AG04450 (cell line): ENCODE data around the gene MEGF8. TPM values are rescaled to one million over a fixed set of nuclear protein-coding genes. Genes with fewer than 3 reads are reported as not detected.

Experiments used
- CTCF ChIA-PET: fragments of 300-600, 350-600 bp; formaldehyde crosslinking; extraction: SDS; loops from one replicate; lab custom pipeline; 2022; ENCODE audit warnings: antibody characterized with exemption, inconsistent platforms; lab: Charles Lee
- POLR2A ChIA-PET: fragments of 350-600 bp; formaldehyde crosslinking; extraction: SDS; loops from one replicate; lab custom pipeline; 2021; ENCODE audit warnings: antibody characterized with exemption, inconsistent platforms; lab: Yijun Ruan, JAX
- DNase-seq: peaks from one replicate; pipeline ENCODE4 v3.0.0-alpha.2; 2011; ENCODE audit warnings: low read depth, low spot score
- H3K27ac ChIP-seq: one replicate; pipeline ENCODE4 v1.5.1; 2012; ENCODE audit warnings: low read depth, low read length, control low read depth
- H3K27me3 ChIP-seq: one replicate; pipeline ENCODE4 v1.6.0; 2012; ENCODE audit warnings: low read length; ENCODE audit not compliant: control insufficient read depth, insufficient read depth
- H3K4me3 ChIP-seq: 2 replicates; pipeline ENCODE4 v1.5.1; 2011; ENCODE audit warnings: mild to moderate bottlenecking, low read depth, low read length, control low read depth
- H3K9me3 ChIP-seq: 2 replicates; pipeline ENCODE4 v1.5.1; 2012; ENCODE audit warnings: low read length; ENCODE audit not compliant: control insufficient read depth, insufficient read depth
- polyA plus RNA-seq: library from polyadenylated mRNA; depleted of rRNA; stranded (reverse); fragments of >200 nt; gene quantifications from 2 replicates; pipeline ENCODE4 v1.2.3, GENCODE V29; 2011
- TF ChIP-seq, protein P1 (sequence below): IDR thresholded peaks from 2 replicates; pipeline ENCODE4 v1.5.1; 2011; ENCODE audit warnings: low read depth, low read length, control low read depth, inconsistent platforms

Gene MEGF8
- polyA plus RNA-seq, 1 experiment: 10.6 TPM

DNA sequence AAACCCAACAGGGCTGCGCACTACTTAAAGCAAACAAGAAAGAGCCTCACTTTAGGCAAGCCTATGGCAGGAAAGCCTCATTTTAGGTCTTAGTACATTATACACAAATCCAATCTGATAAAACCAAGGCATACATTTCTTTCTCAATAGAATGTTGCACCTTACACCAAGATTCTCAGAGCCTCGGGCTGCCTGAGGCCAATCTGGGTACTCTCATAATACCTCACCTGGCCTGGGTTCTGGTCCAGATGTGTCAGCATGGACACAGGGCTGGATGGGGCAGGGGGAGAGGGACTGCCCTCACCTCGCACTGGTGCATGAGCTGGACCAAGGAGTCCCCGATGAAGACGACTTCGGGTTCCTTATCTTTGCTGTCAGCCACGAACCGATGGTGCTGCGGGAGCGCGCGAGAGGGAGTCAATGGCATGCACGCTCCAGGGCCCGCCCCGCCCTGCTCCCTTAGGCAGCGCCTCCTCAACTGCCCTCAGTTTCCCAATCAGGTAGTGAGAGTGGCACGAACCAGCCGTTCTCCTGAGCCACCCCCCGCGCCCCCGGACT is 23.7 kb upstream of the MEGF8 start, which contains the start of gene PRR19:
Gene PRR19 (plus strand): TSS at position 487 of the 558 bp plus-strand sequence. CDS start 7,453 bp downstream, outside the sequence.
- H3K4me3 ChIP-seq: peak within 1 kb of the TSS; percentile 81
- H3K27ac ChIP-seq: peak within 1 kb of the TSS; percentile 21
- no peaks in the 10 kb centered on the region for H3K27me3 ChIP-seq
- TF ChIP-seq, protein P1, sequence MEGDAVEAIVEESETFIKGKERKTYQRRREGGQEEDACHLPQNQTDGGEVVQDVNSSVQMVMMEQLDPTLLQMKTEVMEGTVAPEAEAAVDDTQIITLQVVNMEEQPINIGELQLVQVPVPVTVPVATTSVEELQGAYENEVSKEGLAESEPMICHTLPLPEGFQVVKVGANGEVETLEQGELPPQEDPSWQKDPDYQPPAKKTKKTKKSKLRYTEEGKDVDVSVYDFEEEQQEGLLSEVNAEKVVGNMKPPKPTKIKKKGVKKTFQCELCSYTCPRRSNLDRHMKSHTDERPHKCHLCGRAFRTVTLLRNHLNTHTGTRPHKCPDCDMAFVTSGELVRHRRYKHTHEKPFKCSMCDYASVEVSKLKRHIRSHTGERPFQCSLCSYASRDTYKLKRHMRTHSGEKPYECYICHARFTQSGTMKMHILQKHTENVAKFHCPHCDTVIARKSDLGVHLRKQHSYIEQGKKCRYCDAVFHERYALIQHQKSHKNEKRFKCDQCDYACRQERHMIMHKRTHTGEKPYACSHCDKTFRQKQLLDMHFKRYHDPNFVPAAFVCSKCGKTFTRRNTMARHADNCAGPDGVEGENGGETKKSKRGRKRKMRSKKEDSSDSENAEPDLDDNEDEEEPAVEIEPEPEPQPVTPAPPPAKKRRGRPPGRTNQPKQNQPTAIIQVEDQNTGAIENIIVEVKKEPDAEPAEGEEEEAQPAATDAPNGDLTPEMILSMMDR: no peak
- POLR2A ChIA-PET: interaction anchor here (0.6 to 1.0 kb wide), 4 partner anchors 10 to 55 kb away, joined by 3 to 4 read pairs (median 4); no protein-coding TSS in a partner anchor
- no peak for DNase-seq
- CTCF ChIA-PET: no interaction called here
- peaks cover 3% of the 10 kb centered on the region; the same call in 1 of the 2 replicates for H3K9me3 ChIP-seq

DNA sequence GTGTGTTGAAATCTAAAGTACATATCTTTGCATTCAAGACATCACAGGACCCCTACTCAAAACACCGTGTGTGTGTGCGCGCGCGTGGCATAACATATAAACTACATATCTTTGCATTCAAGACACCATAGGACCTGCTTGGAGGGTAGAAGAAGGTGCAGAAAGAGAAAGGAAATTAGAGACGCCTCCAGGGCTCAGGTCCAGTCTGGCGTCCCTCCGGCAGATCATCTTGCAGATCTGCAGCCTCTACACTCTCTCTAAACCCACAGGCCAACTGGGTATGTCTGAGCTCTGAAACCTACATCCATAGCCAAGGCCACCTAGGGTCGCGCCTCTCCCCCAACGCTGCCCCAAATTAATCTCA is 22.4 kb upstream of the MEGF8 start:
- CTCF ChIA-PET: no interaction called here
- Histone ChIP-seq H3K27me3 (no peaks in the 10 kb centered on the region), H3K9me3 (peaks cover 6% of the 10 kb centered on the region; the same call in 1 of the 2 replicates), H3K4me3 (peak overlapping the region; percentile 81), H3K27ac (peak overlapping the region; percentile 21)
- TF ChIP-seq, protein P1: no peak
- POLR2A ChIA-PET: interaction anchor here (1.0 kb wide), 1 partner anchor 56 kb away, joined by 3 read pairs; no protein-coding TSS in a partner anchor
- no peak for DNase-seq

DNA sequence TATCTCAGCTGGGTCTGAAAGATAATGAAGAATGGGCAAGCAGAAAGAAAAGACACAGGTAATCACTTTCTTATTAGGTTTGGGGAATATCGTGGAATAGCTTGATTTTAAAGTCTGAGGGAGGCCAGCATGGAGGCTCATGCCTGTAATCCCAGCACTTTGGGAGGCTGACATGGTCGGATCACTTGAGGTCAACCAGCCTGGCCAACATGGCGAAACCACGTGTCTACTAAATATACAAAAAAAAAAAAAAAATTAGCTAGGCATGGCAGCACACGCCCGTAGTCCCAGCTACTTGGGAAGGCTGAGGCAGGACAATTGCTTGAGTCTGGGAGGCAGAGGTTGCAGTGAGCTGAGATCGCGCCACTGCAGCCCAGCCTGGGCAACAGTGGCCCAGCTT is 21.6 kb upstream of the MEGF8 start:
- no peak overlapping the region for H3K4me3 ChIP-seq
- no peak for DNase-seq
- H3K27ac ChIP-seq: no peak overlapping the region
- peaks cover 6% of the 10 kb centered on the region; the same call in 1 of the 2 replicates for H3K9me3 ChIP-seq
- H3K27me3 ChIP-seq: no peaks in the 10 kb centered on the region
- CTCF ChIA-PET: interaction anchor here (0.6 to 1.0 kb wide), 4 partner anchors 10 to 114 kb away, joined by 3 read pairs; no protein-coding TSS in a partner anchor
- TF ChIP-seq, protein P1: no peak
- POLR2A ChIA-PET: no interaction called here

DNA sequence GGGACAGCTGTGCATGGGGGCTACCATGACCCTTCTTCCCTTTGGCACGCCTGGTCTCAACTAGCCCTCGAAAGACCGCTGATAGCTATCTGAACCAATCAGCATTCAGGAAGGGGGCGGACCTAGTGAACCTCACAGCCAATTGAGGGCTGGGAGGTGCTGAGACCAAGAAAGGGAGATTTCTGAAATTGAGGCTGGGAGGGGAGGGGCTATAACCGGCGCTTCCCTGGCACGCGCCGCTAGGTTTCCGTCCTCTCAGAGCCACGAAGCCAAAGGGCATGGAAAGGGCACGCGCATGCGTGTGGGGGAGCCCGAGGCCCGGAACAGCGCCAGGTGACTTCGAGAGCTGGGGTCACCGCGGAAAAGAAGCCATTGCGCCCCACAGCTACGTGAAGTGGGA is 18.8 kb upstream of the MEGF8 start:
- Histone ChIP-seq H3K4me3 (no peak overlapping the region), H3K9me3 (peaks cover 6% of the 10 kb centered on the region; the same call in 1 of the 2 replicates), H3K27ac (no peak overlapping the region), H3K27me3 (no peaks in the 10 kb centered on the region)
- TF ChIP-seq, protein P1: no peak
- ChIA-PET CTCF (interaction anchor here (2.0 kb wide), 1 partner anchor 10 kb away, joined by 7 read pairs; no protein-coding TSS in a partner anchor), POLR2A (no interaction called here)
- DNase-seq: no peak

DNA sequence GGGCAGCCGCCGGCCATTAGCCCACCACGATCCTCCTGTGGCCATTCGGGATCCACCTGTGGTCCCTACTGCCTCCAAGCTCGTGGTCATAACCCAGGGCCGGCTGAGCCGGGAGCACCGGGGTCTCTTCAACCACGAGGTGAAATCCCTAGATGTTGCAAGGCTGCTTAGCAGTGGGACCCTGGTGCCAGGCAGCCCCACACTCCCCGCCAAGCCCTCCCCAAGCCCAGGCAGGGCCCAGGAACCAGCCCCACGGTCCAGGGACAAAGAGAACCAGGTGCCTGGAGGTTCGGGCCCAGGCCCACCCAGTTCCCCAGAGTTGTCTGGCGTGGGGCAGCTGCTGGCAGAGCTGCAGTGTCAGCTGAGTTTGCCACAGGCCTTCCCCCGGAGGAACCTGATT is 15.7 kb upstream of the MEGF8 start:
- ChIA-PET CTCF (no interaction called here), POLR2A (no interaction called here)
- TF ChIP-seq, protein P1: no peak
- no peak overlapping the region for H3K4me3 ChIP-seq
- no peak for DNase-seq
- H3K27ac ChIP-seq: no peak overlapping the region
- peaks cover 3% of the 10 kb centered on the region; the same call in 1 of the 2 replicates for H3K9me3 ChIP-seq
- H3K27me3 ChIP-seq: peaks cover 11% of the 10 kb centered on the region
